Measurements from ENCODE around the gene TRIOBP.
"Not testable (repeated sequence)": the region's sequence is repeated elsewhere in the genome, so short reads cannot be mapped to it uniquely, and the experiment has no call there.

TRIOBP gene, protein sequence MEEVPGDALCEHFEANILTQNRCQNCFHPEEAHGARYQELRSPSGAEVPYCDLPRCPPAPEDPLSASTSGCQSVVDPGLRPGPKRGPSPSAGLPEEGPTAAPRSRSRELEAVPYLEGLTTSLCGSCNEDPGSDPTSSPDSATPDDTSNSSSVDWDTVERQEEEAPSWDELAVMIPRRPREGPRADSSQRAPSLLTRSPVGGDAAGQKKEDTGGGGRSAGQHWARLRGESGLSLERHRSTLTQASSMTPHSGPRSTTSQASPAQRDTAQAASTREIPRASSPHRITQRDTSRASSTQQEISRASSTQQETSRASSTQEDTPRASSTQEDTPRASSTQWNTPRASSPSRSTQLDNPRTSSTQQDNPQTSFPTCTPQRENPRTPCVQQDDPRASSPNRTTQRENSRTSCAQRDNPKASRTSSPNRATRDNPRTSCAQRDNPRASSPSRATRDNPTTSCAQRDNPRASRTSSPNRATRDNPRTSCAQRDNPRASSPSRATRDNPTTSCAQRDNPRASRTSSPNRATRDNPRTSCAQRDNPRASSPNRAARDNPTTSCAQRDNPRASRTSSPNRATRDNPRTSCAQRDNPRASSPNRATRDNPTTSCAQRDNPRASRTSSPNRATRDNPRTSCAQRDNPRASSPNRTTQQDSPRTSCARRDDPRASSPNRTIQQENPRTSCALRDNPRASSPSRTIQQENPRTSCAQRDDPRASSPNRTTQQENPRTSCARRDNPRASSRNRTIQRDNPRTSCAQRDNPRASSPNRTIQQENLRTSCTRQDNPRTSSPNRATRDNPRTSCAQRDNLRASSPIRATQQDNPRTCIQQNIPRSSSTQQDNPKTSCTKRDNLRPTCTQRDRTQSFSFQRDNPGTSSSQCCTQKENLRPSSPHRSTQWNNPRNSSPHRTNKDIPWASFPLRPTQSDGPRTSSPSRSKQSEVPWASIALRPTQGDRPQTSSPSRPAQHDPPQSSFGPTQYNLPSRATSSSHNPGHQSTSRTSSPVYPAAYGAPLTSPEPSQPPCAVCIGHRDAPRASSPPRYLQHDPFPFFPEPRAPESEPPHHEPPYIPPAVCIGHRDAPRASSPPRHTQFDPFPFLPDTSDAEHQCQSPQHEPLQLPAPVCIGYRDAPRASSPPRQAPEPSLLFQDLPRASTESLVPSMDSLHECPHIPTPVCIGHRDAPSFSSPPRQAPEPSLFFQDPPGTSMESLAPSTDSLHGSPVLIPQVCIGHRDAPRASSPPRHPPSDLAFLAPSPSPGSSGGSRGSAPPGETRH (N-terminal part only)

DNA sequence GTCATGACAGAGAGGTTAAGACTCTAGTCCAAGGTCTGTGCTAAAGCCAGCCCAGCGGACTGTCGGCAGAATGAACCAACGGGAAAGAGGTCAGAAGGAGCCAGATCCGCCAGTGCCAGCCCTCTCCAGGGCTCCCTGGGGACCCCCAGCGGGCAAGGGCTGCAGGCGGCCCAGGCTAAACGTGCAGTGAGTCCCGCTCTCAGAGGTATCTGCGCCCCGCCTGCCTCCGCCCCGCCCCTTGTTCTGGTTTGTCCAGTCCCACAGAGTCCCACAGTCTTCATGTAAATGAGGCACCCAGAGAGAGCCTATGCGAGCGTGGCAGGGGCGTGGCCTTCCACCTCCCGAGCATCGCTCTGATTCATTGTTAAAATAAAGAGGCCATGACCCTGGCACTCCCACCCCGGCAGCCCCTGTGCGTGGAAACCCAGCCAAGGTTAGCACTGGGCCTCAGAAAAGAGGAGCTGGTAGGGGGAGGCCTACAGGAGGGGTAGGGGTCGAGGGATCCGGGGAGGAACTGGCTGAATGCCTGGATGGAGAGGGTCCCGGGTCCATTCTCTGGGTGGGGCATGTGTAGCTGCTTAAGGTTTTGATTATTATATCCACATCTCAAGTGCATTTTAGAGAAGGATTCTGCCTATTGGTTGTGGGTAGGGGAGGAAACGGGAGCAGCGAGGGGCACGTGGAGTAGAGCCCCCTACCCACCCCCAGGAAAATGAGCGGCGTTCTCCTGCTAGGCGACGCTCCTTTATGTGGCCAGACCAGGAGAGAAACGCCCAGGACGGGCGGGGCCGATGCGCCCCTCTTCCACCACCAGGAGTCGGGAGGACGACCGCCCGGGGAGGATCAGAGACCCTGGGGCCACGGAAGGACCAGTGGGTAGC is at the start of gene TRIOBP:
TSS of gene TRIOBP (plus strand) at position 392 of the 881 bp plus-strand sequence. CDS start 4,318 bp downstream, outside the sequence.
- DNase-seq (ENCODE audit: low read depth in 3 of 3, low spot score in 1 of 3): peak; percentile 50 to 71 (median 51)

DNA sequence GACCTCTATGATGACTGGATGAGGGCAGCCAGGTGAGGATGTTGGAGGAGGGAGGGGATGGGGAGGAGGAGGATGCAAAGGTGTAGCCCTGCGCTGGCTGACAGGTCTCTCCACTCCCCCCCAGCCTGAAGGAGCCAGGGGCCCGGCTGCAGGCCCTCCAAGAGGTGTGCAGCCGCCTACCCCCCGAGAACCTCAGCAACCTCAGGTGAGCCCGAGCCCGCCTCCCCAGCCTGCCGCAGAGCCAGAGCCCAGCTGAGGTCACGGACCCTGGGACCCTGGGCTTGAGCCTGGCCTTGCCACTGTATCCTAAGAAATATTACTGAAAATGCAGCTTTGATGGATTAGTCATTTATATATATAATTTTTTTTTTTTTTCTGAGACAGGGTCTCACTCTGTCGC is 49.5 kb upstream of the TRIOBP start:
- no peak for DNase-seq (ENCODE audit: low read depth in 3 of 3, low spot score in 1 of 3)

DNA sequence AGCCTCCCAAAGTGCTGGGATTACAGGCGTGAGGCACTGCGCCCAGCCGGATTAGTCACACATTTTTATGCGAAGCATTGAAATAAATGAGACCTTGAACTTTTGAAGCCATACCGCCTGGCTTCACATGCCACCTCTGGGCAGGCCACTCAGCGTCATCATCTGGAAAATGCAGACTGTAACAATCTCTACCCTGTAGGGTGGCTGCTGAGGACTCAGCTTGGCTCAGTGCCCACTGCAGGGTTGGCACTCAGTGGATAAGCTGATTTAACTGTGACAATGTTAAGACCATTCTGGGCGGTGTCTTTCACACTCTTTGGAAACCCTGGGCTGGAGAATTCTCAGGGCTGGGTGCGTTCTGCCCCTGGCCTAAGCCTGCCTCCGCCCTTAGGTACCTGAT is 48.9 kb upstream of the TRIOBP start:
- no peak for DNase-seq (ENCODE audit: low read depth in 3 of 3, low spot score in 1 of 3)

DNA sequence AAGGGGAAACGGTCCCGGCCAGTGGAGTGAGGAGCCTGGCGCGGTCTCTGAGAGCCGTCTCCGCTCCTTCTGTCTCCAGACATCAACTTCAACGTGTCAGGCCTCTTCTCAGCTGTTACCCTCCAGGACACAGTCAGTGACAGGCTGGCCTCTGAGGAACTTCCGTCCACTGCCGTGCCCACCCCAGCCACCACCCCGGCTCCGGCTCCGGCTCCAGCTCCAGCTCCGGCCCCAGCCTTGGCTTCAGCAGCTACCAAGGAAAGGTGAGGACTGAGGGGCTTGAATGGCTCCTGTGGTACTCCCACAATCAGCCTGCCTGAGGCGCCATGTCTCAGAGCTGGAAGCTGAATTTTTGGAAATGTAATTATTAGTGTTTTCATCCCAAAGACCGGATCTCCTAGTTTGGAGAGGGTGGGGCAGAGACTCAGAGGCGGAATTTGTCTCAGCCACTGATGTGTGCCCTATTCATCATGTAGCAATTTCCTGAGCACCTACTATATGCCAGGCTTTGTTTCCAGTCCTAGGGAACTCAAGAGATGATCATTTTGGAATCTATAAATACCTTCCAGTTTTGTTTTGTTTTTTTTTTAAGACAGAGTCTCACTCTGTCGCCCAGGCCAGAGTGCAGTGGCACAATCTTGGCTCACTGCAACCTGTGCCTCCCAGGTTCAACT is 46.2 kb upstream of the TRIOBP start:
- no peak for DNase-seq (ENCODE audit: low read depth in 3 of 3, low spot score in 1 of 3)

DNA sequence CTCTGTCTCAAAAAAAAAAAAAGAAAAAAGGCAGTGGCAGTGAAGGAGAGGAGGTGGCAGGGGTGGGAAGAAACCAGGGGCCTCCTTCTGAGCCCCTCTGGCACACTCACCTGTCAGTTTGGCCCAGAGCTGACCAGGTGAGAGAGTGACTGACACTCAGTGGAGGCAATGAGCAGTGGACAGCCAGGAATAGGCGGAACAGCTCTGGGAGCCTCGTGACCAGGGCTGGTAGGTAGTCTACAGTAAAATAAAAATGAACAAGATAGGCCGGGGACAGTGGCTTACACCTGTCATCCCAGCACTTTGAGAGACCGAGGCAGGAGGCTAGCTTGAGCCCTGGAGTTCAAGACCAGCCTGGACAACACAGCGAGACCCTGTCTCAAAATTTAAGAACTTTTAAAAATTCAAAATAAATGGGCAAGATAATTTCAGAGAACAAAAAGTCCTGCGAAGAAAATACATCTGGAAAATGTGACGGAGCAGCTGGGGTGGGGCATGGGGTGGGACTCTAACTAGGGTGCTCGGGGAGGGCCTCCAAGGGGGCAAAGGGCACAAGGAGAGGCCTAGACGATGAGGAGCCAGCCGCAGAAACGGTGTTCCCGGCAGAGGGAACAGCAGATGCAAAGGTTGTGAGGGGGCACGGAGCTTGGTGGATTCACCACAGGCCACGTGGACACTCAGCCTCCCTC is 42.1 kb upstream of the TRIOBP start:
- DNase-seq (ENCODE audit: low read depth in 3 of 3, low spot score in 1 of 3): no peak

DNA sequence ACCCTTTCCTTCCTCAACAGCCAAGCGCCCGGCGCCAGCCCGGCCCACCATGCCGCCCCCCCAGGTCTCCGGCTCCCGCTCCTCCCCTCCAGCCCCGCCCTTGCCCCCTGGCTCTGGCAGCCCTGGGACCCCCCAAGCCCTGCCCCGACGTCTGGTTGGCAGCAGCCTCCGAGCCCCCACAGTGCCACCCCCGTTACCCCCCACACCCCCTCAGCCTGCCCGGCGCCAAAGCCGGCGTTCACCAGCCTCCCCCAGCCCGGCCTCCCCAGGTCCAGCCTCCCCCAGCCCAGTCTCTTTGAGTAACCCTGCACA is 41.6 kb upstream of the TRIOBP start:
- DNase-seq (ENCODE audit: low read depth in 3 of 3, low spot score in 1 of 3): no peak

DNA sequence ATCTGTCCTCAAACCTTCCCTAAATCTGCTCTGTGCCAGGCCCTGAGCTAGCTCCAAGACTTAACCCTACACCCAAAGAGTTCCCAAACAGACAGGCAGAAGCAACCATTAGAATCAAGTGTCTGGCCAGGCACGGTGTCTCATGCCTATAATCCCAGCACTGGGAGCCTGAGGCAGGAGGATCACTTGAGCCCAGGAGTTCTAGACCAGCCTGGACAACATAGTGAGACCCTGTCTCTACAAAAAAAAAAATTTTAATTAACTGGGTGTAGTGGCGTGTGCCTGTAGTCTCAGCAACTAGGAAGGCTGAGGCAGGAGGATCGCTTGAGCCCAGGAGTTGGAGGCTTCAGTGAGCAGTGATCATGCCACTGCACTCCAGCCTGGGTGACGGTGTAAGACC is 40.3 kb upstream of the TRIOBP start:
- DNase-seq (ENCODE audit: low read depth in 3 of 3, low spot score in 1 of 3): not testable (repeated sequence)

DNA sequence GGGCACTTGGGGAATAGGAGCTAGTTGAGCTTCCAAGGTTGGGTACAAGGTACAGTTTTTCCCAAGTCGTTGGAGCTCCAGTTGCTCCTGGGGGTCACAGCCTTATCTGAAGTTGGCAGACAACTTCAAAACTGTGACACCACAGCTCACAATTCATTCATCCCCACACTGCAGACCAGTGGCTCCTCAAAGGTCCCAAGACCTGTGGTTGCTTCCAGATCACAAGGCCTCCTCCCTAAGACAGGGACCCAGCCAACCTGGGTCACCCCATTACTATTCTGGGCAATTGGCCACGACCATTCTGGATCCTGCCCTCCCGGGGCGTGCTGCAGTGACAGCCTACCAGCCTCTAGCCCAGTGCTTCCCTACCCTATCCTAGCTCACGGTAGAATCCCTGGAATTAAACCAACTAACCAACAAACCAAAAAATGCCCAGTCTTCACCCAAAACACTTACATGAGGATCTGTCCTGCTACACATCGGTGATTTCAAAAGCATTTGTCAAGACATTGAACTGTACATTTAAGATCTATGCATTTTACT is 39.2 kb upstream of the TRIOBP start:
- no peak for DNase-seq (ENCODE audit: low read depth in 3 of 3, low spot score in 1 of 3)

DNA sequence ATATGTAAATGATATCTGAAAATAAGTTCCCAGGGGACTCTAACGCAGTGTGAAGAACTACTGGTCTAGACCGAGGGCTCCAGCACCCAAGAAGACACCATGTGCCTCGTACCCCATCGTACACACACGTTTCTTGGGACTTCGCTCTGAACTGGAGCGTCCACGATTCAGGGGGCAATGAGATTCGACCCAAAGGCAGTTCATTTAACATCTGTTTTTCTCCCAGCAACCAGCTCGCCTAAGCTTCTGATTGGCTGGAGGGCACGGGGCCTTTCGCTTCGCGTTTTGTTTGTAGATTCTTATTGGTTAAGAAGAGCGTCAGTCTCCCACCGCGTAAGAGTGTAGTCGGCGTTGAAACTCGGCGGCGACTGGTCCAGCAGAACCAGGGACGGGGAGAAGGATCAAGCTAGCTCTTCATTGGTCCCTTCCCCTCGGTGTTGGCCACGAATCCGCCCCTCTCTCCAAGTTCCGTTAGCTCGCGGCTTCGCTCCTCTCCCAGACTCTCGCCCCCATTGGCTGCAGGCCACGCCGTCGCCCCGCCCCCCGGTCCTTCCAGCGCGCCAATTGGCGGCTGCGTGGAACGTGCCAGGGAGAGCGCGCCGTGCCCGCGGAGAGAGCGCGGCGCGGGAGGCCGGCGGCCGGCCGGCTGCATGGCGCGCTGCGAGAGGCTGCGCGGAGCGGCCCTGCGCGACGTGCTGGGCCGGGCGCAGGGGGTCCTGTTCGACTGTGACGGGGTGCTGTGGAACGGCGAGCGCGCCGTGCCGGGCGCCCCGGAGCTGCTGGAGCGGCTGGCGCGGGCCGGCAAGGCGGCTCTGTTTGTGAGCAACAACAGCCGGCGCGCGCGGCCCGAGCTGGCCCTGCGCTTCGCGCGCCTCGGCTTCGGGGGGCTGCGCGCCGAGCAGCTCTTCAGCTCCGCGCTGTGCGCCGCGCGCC is 38.4 kb upstream of the TRIOBP start, which contains the start of gene PDXP:
TSS of gene PDXP (plus strand) at position 591 of the 933 bp plus-strand sequence. CDS start at position 651, 60 bp downstream.
- peak; percentile 96 to 98 (median 96) for DNase-seq (ENCODE audit: low read depth in 3 of 3, low spot score in 1 of 3)

DNA sequence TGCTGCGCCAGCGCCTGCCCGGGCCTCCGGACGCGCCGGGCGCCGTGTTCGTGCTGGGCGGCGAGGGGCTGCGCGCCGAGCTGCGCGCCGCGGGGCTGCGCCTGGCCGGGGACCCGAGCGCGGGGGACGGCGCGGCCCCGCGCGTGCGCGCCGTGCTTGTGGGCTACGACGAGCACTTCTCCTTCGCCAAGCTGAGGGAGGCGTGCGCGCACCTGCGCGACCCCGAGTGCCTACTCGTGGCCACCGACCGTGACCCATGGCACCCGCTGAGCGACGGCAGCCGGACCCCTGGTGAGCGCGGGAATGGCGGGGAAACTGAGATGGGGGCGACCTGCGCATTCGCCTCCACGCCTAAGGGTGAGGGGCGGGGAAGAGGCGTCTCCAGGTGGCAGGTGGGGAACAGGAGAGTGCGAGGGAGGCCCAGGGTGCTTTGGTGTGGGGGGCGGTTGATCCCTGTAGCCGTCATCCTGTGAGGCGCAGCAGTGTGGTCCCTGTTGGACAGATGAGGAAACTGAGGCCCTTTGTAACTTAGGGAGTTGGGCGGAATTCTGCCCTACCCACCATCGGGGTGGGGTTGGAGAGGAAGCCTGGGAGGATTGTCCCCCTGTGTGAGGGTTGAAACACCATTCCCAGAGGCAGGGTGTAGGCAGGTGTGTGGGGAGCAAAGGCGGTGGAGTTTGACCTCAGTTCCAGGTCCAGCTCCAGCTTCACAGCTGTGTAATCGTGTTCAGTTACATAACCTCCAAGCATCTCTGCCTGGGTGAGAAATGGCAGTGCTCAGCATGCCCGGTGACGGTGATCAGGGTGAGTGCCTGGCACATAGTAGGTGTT is 37.6 kb upstream of the TRIOBP start:
- no peak for DNase-seq (ENCODE audit: low read depth in 3 of 3, low spot score in 1 of 3)

DNA sequence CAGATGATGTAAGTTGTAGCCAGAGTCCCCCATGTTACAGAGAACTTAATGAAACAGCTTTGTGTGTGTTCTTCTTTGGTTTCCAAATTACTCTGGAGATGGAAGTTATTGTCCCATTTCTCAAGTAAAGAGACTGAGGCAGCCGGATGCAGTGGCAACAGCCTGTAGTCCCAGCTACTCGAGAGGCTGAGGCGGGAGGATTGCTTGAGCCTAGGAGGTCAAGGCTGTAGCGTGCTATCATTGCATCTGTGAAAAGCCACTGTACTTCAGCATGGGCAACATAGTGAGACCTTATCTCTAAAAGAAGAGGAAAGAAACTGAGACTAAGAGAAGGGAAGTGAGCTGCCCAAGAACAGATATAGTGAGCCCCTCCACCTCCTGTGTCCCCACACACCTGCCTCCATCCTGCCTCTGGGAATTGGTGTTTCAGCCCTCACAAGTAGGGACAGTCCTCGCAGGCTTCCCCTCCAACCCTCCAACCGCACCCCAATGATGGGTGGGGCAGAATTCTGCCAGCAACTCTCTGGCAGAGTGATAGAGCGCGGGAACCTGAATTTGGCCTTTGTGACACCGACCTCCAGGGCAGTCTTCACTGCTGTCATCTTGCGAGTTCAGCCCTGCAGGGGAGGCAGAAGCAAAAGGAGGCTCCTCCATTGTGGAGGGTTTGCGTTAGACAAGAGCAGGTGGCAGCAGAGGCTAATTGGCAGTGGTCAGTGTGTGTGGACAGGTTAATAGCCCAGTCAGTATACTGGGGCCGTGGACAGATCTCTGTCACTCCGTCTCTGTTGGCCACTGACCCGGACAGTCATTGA is 36.7 kb upstream of the TRIOBP start:
- DNase-seq (ENCODE audit: low read depth in 3 of 3, low spot score in 1 of 3): no peak

DNA sequence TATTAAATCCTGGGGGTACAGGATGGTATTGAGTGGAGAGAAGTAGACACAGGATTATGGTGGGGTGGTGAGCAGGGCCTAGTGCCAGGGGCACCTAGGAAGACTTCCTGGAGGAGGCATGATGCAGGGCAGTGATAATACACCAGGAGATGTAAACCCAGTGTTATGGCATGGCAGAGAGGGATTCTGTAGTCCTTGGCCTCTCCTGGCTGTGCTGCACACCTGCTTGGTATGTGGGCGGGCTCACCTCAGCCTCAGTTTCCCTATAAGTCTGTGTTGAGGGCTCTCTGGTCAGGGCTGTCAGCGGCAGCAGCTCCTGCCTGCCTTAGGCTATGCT is 36.2 kb upstream of the TRIOBP start:
- DNase-seq (ENCODE audit: low read depth in 3 of 3, low spot score in 1 of 3): no peak

DNA sequence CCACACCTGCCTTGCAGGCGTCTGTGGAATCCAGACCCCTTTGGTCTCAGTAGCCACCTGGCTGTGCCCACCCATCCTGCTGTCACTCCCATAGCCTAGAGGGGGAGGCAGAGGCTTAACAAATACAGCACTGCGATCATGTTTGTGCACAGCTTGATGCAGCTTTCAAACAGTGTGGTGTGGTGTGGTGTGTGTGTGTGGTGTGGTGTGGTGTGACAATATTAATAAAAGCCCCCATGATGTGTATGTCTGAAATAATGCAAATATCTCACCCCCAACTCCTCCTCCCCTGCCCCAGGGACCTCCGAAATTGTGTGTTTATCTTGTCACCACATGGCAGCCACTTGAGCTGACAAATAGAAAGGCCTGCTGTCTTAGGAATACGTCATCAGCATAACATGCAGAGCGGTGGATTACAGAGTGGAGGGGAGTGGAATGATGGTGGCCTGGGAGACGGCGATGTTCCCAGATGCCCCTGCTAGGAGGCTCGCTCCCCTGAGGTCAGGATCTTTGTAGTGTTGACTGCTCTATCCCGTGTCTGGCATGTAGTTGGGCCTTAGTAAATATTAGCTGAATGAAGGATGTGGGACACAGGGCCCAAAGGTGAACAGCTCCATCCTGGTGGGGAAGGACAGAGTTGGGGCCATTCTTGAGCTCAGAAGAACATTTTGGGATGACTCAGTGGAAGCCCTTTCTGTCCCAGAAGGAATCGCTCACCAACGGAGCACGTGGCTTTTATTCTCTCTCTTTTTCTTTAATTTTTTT is 35.5 kb upstream of the TRIOBP start:
- no peak for DNase-seq (ENCODE audit: low read depth in 3 of 3, low spot score in 1 of 3)

DNA sequence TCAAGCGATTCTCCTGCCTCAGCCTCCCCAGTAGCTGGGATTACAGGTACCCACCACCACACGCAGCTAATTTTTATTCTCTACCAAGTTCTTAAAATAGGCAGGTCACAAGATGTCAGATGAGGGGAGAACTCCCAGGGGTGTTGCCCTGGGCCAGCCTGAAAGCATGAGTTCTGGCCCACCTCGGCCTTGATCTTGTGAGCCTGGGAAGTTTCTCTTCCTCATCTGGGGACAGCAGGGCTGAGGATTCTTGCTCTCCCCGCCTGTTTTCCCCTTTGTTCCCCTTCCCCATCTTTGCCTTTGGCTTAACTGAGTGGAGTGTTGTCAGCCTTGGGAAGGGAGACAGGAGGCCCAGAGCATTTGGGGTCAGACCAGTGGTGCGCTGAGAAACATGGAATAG is 34.8 kb upstream of the TRIOBP start:
- DNase-seq (ENCODE audit: low read depth in 3 of 3, low spot score in 1 of 3): no peak

DNA sequence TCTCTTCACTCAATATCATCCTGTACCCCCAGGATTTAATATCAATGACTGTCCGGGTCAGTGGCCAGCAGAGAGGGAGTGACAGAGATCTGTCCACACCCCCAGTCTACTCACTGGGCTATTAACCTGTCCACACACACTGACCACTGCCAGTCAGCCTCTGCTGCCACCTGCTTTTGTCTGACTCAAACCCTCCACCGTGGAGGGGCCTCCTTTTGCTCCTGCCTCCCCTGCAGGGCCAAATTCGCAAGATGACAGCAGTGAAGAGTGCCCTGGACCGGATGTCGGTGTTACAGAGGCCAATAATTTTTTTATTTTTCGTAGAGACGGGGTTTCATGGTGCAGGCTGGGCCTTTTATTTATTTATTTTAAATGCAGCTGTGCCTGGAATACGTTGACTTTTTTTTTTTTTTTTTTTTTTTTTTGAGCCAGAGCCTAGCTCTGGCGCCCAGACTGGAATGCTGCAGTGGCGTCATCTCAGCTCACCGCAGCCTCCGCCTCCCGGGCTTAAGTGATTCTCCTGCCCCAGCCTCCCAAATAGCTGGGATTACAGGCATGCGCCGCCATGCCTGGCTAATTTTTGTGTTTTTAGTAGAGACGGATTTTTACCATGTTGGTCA is 33.2 kb upstream of the TRIOBP start:
- DNase-seq (ENCODE audit: low read depth in 3 of 3, low spot score in 1 of 3): no peak

Measured in stimulated activated CD4-positive, alpha-beta T cell treated with anti-CD3 and anti-CD28 coated beads, TNF-alpha, amount 100 ng/mL, for 1 hour (primary cell).